ENCODE results near the gene MADD. TPM values are rescaled to one million over a fixed set of nuclear protein-coding genes. Genes with fewer than 3 reads are reported as not detected.
A peak's percentile ranks its signal among the peaks of the same experiment; 100 is the strongest.

The MADD gene
- total and polyA plus RNA-seq, 2 donors (not counting 1 experiment from before 2014, with no cell fraction given): 7.0 to 15.4 TPM

DNA sequence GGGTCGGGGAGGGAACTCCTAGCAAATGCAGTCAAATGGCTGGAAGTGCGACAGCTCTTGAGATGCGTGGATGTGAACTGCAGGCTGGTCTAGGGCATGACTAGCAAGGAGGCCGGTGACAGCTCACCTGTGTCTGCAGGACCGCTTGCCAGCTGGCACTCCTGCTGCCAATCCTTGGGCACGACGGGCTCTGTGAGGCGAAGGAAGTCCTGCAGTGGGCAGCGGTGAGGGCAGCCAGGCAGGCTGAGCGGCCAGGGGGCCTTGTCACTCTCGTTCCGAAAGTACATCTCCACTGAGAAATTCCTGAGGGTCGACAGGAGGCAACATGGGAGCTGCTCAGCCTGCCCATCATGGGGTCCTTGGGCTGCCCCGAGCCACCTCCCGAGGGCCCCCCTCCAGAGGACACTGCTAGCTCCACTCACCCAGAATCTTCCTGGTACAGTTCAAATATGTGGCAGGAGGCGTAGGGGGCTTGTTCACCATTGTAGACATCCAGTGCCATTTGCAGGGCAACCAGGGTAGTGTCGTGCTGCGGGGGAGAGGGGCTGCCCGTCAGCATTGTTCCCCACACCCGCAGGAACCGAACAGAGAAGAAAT lies 27.2 kb upstream of the MADD start:
- Histone ChIP-seq H3K9ac (ENCODE audit: insufficient read depth, low read length) (no peak overlapping the region), H3K79me2 (ENCODE audit: control insufficient read depth, insufficient read depth, low read length) (peaks cover 2% of the 10 kb centered on the region), H2AFZ (ENCODE audit: low read length) (no peak overlapping the region), H3K4me3 (replicated peaks in 1 of 4; ENCODE audit: control extremely low read depth in 1 of 4, insufficient read depth in 1 of 4, low read depth in 3 of 4, low read length in 4 of 4) (no peak overlapping the region), H3K27ac (ENCODE audit: insufficient read depth, low read length) (peak overlapping the region; percentile 23), H4K20me1 (ENCODE audit: control insufficient read depth, extremely low read depth, insufficient read depth, low read length) (no peaks in the 10 kb centered on the region), H3K9me3 (ENCODE audit: control insufficient read depth, insufficient read depth, low read depth, low read length) (no peaks in the 10 kb centered on the region), H3K4me2 (ENCODE audit: extremely low read depth, insufficient read depth, low read length) (no peak overlapping the region), H3K36me3 (ENCODE audit: control insufficient read depth, insufficient read depth, low read length) (peaks cover 39% of the 10 kb centered on the region), H3K4me1 (ENCODE audit: control insufficient read depth, extremely low read depth, insufficient read depth, low read length) (peaks cover 4% of the 10 kb centered on the region), H3K27me3 (ENCODE audit: control insufficient read depth, insufficient read depth, low read length) (no peaks in the 10 kb centered on the region)
- TF ChIP-seq EZH2 (IDR thresholded peaks at IDR 0.05; ENCODE audit: low read length, missing control alignments): no peak
- TF ChIP-seq, protein P1, sequence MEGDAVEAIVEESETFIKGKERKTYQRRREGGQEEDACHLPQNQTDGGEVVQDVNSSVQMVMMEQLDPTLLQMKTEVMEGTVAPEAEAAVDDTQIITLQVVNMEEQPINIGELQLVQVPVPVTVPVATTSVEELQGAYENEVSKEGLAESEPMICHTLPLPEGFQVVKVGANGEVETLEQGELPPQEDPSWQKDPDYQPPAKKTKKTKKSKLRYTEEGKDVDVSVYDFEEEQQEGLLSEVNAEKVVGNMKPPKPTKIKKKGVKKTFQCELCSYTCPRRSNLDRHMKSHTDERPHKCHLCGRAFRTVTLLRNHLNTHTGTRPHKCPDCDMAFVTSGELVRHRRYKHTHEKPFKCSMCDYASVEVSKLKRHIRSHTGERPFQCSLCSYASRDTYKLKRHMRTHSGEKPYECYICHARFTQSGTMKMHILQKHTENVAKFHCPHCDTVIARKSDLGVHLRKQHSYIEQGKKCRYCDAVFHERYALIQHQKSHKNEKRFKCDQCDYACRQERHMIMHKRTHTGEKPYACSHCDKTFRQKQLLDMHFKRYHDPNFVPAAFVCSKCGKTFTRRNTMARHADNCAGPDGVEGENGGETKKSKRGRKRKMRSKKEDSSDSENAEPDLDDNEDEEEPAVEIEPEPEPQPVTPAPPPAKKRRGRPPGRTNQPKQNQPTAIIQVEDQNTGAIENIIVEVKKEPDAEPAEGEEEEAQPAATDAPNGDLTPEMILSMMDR (conservative IDR thresholded peaks at IDR 0.05 in 1 of 2, IDR thresholded peaks at IDR 0.05 in 1 of 2; ENCODE audit: low read depth in 1 of 2, low read length in 2 of 2): no peak
- DNase-seq (ENCODE audit: low read depth in 2 of 2): no peak

DNA sequence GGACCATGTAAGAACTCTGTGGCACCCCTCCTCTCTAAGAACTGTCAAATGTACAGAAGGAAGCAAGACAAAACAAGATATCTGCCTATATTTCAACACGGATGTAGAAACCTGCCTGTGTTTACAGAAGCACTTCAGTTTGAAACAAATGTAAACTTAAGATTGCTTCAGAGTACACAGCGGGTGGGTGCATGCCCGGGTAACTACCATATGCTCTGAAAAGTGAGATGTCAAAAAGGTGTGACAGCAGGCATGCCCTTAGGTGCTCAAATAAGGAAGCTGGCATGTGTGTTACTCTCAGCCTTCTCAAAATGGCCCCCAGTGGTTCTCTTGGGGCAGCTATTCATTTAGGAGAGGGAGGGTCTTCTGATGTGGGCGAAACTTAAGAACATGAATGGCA lies 26.5 kb upstream of the MADD start:
- TF ChIP-seq, protein P1 (conservative IDR thresholded peaks at IDR 0.05 in 1 of 2, IDR thresholded peaks at IDR 0.05 in 1 of 2; ENCODE audit: low read depth in 1 of 2, low read length in 2 of 2): no peak
- no peak for TF ChIP-seq EZH2 (IDR thresholded peaks at IDR 0.05; ENCODE audit: low read length, missing control alignments)
- no peak overlapping the region for H3K27ac ChIP-seq (ENCODE audit: insufficient read depth, low read length)
- H3K79me2 ChIP-seq (ENCODE audit: control insufficient read depth, insufficient read depth, low read length): peaks cover 8% of the 10 kb centered on the region
- H2AFZ ChIP-seq (ENCODE audit: low read length): no peak overlapping the region
- H3K4me1 ChIP-seq (ENCODE audit: control insufficient read depth, extremely low read depth, insufficient read depth, low read length): peaks cover 6% of the 10 kb centered on the region
- no peak overlapping the region for H3K9ac ChIP-seq (ENCODE audit: insufficient read depth, low read length)
- H3K36me3 ChIP-seq (ENCODE audit: control insufficient read depth, insufficient read depth, low read length): peaks cover 35% of the 10 kb centered on the region
- H3K9me3 ChIP-seq (ENCODE audit: control insufficient read depth, insufficient read depth, low read depth, low read length): no peaks in the 10 kb centered on the region
- H3K27me3 ChIP-seq (ENCODE audit: control insufficient read depth, insufficient read depth, low read length): no peaks in the 10 kb centered on the region
- no peak for DNase-seq (ENCODE audit: low read depth in 2 of 2)
- H3K4me3 ChIP-seq (replicated peaks in 1 of 4; ENCODE audit: control extremely low read depth in 1 of 4, insufficient read depth in 1 of 4, low read depth in 3 of 4, low read length in 4 of 4): no peak overlapping the region
- no peak overlapping the region for H3K4me2 ChIP-seq (ENCODE audit: extremely low read depth, insufficient read depth, low read length)
- no peaks in the 10 kb centered on the region for H4K20me1 ChIP-seq (ENCODE audit: control insufficient read depth, extremely low read depth, insufficient read depth, low read length)

DNA sequence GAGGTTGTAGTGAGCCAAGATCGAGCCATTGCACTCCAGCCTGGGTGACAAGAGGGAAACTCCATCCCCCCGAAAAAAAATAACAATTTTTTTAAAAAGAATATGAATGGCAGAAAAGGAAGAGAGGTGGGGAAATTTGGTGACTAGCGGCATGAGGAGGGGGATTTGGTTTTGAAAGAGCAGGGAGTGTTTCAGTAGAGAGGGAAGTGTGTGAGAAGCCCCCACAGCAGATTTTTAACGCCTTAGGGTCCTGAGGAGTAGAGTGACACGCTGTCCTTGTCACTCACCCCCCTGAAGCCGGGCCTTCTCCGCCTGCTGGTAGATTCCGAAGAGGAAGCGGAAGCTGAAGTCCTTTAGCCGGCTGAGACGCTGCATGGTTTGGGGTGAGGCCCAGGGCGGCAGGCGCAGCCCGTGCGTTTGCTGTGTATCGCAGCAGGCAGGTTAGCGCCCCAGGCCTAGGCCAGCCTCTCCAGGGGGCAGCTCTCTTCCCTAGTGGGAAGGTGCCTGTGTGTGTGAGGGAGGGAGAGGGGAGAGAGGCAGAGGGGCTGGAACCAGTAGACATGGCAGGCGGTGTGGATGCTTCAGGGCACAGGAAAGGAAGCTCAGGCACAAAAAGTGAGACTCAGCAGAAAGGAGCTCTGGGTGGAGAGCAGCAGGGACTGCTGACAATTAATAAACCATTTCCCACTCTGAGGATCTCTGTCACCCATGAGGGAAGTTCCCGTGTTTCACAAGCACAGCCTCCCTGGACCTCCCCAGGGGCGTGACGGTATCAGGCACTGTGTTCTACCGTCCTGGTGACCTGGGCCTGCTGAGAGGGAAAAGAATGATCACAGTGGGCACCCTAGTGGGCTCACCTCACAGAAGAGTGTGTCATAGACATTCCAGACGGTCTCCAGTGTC lies 25.2 kb upstream of the MADD start:
- Histone ChIP-seq H3K9me3 (ENCODE audit: control insufficient read depth, insufficient read depth, low read depth, low read length) (no peaks in the 10 kb centered on the region), H2AFZ (ENCODE audit: low read length) (no peak overlapping the region), H3K27ac (ENCODE audit: insufficient read depth, low read length) (no peak overlapping the region), H3K4me1 (ENCODE audit: control insufficient read depth, extremely low read depth, insufficient read depth, low read length) (peaks cover 9% of the 10 kb centered on the region), H3K79me2 (ENCODE audit: control insufficient read depth, insufficient read depth, low read length) (peaks cover 14% of the 10 kb centered on the region), H3K4me2 (ENCODE audit: extremely low read depth, insufficient read depth, low read length) (no peak overlapping the region), H3K9ac (ENCODE audit: insufficient read depth, low read length) (no peak overlapping the region), H4K20me1 (ENCODE audit: control insufficient read depth, extremely low read depth, insufficient read depth, low read length) (no peaks in the 10 kb centered on the region), H3K4me3 (replicated peaks in 1 of 4; ENCODE audit: control extremely low read depth in 1 of 4, insufficient read depth in 1 of 4, low read depth in 3 of 4, low read length in 4 of 4) (no peak overlapping the region), H3K27me3 (ENCODE audit: control insufficient read depth, insufficient read depth, low read length) (no peaks in the 10 kb centered on the region), H3K36me3 (ENCODE audit: control insufficient read depth, insufficient read depth, low read length) (peaks cover 30% of the 10 kb centered on the region)
- TF ChIP-seq, protein P1 (conservative IDR thresholded peaks at IDR 0.05 in 1 of 2, IDR thresholded peaks at IDR 0.05 in 1 of 2; ENCODE audit: low read depth in 1 of 2, low read length in 2 of 2): no peak
- TF ChIP-seq EZH2 (IDR thresholded peaks at IDR 0.05; ENCODE audit: low read length, missing control alignments): no peak
- no peak for DNase-seq (ENCODE audit: low read depth in 2 of 2)
